ENCODE measurements around the gene BIRC7. TPM values are rescaled to one million over a fixed set of nuclear protein-coding genes. Genes with fewer than 3 reads are reported as not detected.

BIRC7 gene
- total RNA-seq, 1 donor from 2014 or later, result not detected

GRCh38 chr20:63262836-63263235 is 27.1 kb downstream of the BIRC7 start:
- intact Hi-C loops (cut with micrococcal nuclease), result no loop called here
- Mint-ChIP-seq H3K4me3 (no peak overlapping the region), H3K36me3 (ENCODE audit: low read depth) (no peaks in the 10 kb centered on the region), H3K27ac (no peak overlapping the region), H3K27me3 (peaks cover 12% of the 10 kb centered on the region), H3K9me3 (no peaks in the 10 kb centered on the region), H3K4me1 (peaks cover 2% of the 10 kb centered on the region)
- no peak for DNase-seq

- H3K4me1 Mint-ChIP-seq, result peaks cover 2% of the 10 kb centered on the region
- no peak overlapping the region for H3K27ac Mint-ChIP-seq
- no peaks in the 10 kb centered on the region for H3K9me3 Mint-ChIP-seq
- no peaks in the 10 kb centered on the region for H3K36me3 Mint-ChIP-seq (ENCODE audit: low read depth)
- intact Hi-C loops (cut with micrococcal nuclease), result no loop called here
- no peak for DNase-seq
- H3K27me3 Mint-ChIP-seq, result peaks cover 12% of the 10 kb centered on the region
- H3K4me3 Mint-ChIP-seq, result no peak overlapping the region
Measured at GRCh38 chr20:63264000-63264399, 28.3 kb downstream of the BIRC7 start.

DNA sequence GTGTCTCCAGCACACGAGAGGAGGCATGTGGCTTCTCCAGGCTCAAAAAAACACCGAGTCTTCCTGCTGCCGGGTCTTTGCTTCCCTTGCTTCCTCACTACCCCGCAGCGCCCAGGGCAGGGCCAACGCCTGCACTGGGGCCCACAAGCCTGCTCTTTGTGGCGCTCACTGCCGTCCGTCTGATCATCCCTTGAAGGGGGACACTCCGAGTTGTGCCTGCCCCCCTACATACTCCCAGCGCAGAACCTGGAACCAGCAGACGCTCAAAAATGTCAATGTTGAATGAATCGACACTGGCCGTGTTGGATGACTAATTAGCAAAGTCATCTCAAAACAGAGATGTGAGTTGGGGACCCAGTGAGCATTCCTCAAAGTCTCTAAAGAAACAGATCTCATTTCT is 28.8 kb downstream of the BIRC7 start:
- no peaks in the 10 kb centered on the region for H3K36me3 Mint-ChIP-seq (ENCODE audit: low read depth)
- no peaks in the 10 kb centered on the region for H3K9me3 Mint-ChIP-seq
- H3K4me3 Mint-ChIP-seq, result no peak overlapping the region
- intact Hi-C loops (cut with micrococcal nuclease), result no loop called here
- peaks cover 2% of the 10 kb centered on the region for H3K4me1 Mint-ChIP-seq
- H3K27ac Mint-ChIP-seq, result no peak overlapping the region
- H3K27me3 Mint-ChIP-seq, result peaks cover 12% of the 10 kb centered on the region
- no peak for DNase-seq

- Mint-ChIP-seq H3K36me3 (ENCODE audit: low read depth) (no peaks in the 10 kb centered on the region), H3K27ac (no peak overlapping the region), H3K4me1 (peaks cover 4% of the 10 kb centered on the region), H3K27me3 (peaks cover 13% of the 10 kb centered on the region), H3K9me3 (no peaks in the 10 kb centered on the region), H3K4me3 (no peak overlapping the region)
- no peak for DNase-seq
- intact Hi-C loops (cut with micrococcal nuclease), result no loop called here
Measured at GRCh38 chr20:63265891-63266515, 30.3 kb downstream of the BIRC7 start.

DNA sequence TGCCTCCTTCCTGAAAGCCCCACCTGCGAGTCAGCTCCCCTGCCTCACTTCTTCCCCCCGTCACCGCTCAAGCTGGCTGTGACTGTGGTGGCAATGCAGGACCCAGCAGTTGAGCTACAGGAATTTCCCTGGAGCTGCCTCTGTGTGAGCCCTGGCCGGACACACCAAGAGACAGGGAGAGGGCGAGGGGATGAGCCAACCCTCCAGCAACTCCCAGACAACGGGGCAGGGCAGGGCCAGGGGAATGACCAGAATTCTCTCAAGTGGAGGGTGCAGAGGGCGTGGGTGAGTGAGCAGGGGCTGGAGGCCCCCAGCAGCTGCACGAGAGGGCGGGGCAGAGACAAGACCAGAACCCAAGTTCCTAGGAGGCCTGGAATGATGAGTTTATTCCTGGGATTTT is 32.0 kb downstream of the BIRC7 start:
- no peaks in the 10 kb centered on the region for H3K36me3 Mint-ChIP-seq (ENCODE audit: low read depth)
- peaks cover 12% of the 10 kb centered on the region for H3K27me3 Mint-ChIP-seq
- H3K4me1 Mint-ChIP-seq, result peaks cover 10% of the 10 kb centered on the region
- no peak overlapping the region for H3K4me3 Mint-ChIP-seq
- no peaks in the 10 kb centered on the region for H3K9me3 Mint-ChIP-seq
- H3K27ac Mint-ChIP-seq, result no peak overlapping the region
- no peak for DNase-seq
- intact Hi-C loops (cut with micrococcal nuclease), result no loop called here

DNA sequence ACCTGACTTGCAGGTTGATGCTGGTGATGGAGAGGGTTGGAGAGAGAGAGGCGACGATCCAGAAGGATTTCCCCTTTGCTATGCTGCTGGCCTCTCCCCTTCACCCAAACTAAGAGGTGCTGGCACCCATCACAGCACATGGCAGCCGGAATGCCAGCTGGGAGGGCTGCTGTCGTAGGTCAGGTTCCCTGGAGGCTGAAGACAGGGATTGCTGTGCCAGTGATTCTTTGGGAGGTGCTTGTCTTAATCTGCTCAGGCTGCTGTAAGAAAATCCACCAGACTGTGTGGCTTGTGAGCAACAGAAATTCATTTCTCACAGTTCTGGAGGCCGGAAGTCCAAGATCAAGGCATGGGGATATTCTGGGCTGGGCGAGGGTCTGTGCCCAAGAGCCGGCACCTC is 32.6 kb downstream of the BIRC7 start:
- intact Hi-C loops (cut with micrococcal nuclease), result no loop called here
- Mint-ChIP-seq H3K27ac (no peak overlapping the region), H3K36me3 (ENCODE audit: low read depth) (no peaks in the 10 kb centered on the region), H3K4me1 (peaks cover 10% of the 10 kb centered on the region), H3K9me3 (no peaks in the 10 kb centered on the region), H3K4me3 (no peak overlapping the region), H3K27me3 (peaks cover 10% of the 10 kb centered on the region)
- DNase-seq, result no peak

DNA sequence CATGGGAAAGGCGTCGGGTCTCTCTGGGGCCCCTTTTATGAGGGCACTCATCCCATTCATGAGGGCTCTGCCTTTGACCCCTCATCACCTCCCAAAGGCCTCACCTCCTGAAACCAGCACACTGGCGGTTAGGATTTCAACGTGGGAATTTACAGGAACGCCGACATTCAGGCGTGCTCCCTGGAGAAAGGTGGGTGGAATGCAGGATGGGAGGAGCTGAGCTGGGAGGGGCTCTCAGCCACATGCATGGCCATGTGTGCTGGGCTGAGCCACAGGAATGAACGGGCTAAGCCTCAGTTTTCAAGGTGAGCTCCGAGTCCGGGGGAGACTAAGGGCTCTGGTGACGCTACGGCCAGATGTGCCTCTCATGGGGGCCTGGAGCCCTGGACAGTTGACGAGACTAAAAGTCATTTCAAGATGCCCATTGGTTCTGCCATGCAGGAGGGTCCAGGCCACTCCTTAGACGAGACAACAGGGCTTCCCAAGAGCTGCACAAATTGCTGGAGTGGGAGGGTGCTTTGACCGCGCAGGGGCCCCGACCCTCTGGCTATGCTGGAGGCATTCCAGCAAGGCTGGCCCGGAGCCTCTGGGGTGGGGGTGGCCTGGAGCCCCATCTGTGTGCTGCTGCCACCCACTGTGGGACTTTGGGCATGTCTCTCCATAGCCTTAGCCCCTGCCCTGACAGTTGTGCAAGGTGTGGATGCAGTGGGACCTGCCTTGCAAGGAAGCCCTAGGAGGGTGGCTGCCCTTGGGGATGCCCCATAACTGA is 33.1 kb downstream of the BIRC7 start:
- Mint-ChIP-seq H3K9me3 (no peaks in the 10 kb centered on the region), H3K27ac (no peak overlapping the region), H3K4me3 (no peak overlapping the region), H3K36me3 (ENCODE audit: low read depth) (peaks cover 1% of the 10 kb centered on the region), H3K27me3 (peaks cover 10% of the 10 kb centered on the region), H3K4me1 (peaks cover 14% of the 10 kb centered on the region)
- intact Hi-C loops (cut with micrococcal nuclease), result no loop called here
- DNase-seq, result no peak

- no peak overlapping the region for H3K27ac Mint-ChIP-seq
- H3K4me1 Mint-ChIP-seq, result peaks cover 17% of the 10 kb centered on the region
Measured at GRCh38 chr20:63269724-63270123, 34.0 kb downstream of the BIRC7 start.

DNA sequence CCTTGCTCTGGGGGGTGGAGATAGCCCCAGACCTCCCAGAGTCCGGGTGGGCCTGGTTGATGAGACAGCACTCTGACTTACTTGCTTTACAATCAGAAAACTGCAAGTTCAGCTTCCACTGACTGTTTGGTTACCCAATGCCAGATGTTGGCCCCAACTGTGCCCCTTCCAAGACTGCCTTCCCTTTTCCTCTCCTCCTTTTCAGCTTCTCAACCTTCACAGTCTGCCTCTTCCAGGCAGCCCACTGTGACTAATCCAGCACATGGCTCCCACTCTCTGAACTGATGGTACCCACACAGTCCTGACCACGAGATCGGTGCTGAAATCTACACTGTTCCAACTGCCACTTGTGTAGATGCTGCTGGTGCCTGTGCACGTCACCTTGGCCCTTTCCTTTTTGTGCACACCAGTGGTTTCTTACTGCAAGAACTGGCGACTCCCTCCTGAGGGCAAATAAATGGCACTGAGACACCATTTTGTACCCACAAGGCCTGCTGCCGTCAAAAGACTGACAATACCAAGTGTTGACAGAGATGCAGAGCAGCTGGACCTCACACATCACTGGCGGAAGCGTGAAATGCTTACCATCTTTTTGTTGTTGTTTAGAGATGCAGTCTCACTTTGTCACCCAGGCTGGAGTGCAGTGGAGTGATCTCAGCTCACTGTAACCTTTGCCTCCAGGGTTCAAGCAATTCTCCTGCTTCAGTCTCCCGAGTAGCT is 35.1 kb downstream of the BIRC7 start:
- intact Hi-C loops (cut with micrococcal nuclease), result loop anchor here (5.0 kb wide), 1 partner anchor 687 kb away; the partner anchor contains the start of gene UCKL1
- Mint-ChIP-seq H3K27me3 (peaks cover 8% of the 10 kb centered on the region), H3K4me1 (peaks cover 19% of the 10 kb centered on the region), H3K9me3 (no peaks in the 10 kb centered on the region), H3K36me3 (ENCODE audit: low read depth) (peaks cover 4% of the 10 kb centered on the region), H3K27ac (no peak overlapping the region), H3K4me3 (peak overlapping the region; percentile 52)
- no peak for DNase-seq

More at GRCh38 chr20:63269724-63270123, 34.0 kb downstream of the BIRC7 start:
- Mint-ChIP-seq H3K9me3 (no peaks in the 10 kb centered on the region), H3K4me3 (no peak overlapping the region), H3K36me3 (ENCODE audit: low read depth) (peaks cover 1% of the 10 kb centered on the region), H3K27me3 (peaks cover 8% of the 10 kb centered on the region)
- intact Hi-C loops (cut with micrococcal nuclease), result loop anchor here (5.0 kb wide), 1 partner anchor 688 kb away; the partner anchor contains the start of gene UCKL1
- no peak for DNase-seq

DNA sequence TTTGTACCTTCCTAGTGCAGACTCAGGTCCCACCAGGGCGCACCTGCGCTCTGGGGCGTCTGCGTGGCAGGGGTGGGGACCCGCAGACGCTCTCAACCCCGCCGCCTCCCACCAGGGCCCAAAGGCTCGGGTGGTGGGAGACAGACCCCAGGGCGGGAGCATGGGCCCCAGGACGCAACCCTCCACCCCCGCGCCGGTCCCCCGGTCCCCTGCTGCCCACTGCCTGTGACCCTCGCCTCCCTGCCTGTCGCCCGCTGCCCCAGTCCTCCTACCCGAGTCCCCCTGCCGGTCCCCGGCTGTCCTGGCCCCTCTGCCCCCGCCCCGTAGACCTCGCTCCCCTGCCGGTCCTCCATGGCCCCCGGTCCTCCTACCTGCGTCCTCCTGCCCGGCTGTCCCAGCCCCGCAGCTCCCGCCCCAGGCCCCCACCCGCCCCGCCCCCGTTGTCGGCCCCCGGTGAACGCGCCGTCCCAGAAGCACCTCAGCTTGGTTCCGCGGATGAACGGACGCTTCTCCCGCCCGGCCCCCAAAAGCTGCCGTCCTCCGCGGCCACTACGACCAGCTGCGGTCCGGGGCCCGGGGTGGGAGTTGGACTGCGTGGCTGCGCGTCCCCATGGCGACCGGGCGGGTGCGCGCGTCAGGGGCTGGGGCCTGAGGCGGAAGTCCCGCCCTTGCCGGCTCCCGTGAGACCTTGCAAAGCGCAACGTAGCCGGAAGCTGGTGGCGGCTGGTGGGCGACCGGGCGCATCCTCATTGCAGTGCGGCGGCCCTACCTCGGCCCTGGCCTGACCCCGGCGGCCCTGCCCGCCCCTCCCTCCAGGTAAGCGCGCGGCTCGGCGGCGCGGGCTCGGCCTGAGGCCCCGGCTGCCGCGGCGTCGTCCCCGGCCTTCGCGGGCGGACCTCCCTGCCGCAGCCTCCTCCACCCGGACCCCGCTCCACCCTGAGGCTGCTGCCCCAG is 36.7 kb downstream of the BIRC7 start, which contains the start of gene ARFGAP1:
Gene ARFGAP1 (plus strand): TSS at position 709 of the 954 bp plus-strand sequence. CDS start 2,768 bp downstream, outside the sequence.
- intact Hi-C loops (cut with micrococcal nuclease), result loop anchor here (1.0 to 5.0 kb wide), 2 partner anchors 56 to 685 kb away; partner anchors contain the start of genes UCKL1 and YTHDF1
- Mint-ChIP-seq H3K27me3 (peaks cover 8% of the 10 kb centered on the region), H3K9me3 (no peaks in the 10 kb centered on the region), H3K4me3 (peak within 1 kb of the TSS; percentile 93), H3K36me3 (ENCODE audit: low read depth) (peaks cover 11% of the 10 kb centered on the region), H3K27ac (peak within 1 kb of the TSS; percentile 89), H3K4me1 (peaks cover 19% of the 10 kb centered on the region)
- DNase-seq, result peak; percentile 97

DNA sequence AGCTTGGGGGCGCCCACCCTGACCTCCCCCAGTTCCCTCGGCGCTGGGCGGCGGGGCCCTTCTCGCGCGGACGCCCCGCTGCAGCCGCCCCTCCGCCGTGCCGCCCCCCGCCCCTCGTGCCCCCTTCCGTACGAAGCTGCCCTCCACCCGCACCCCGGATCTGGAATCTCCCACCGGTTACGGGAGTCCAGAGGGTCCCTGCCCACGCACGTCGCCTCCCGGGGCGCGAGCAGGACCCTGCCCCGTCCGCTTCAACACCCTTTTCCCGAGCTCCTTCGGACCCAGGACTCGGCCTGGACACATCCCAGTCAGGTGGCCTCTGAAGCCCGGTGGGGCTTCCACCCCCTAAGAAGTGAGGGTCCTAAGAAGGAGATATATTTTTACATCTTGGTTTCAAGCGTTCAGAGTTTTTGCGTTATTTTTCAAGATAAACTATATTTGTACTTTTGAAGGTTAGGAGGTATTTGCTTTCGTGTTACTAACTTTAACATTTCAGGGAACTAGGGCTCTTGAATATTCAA is 37.4 kb downstream of the BIRC7 start:
- intact Hi-C loops (cut with micrococcal nuclease), result loop anchor here (5.0 kb wide), 1 partner anchor 684 kb away; the partner anchor contains the start of gene UCKL1
- Mint-ChIP-seq H3K4me1 (peaks cover 19% of the 10 kb centered on the region), H3K4me3 (peak overlapping the region; percentile 93), H3K9me3 (no peaks in the 10 kb centered on the region), H3K27ac (peak overlapping the region; percentile 89), H3K27me3 (peaks cover 8% of the 10 kb centered on the region), H3K36me3 (ENCODE audit: low read depth) (peaks cover 13% of the 10 kb centered on the region)
- no peak for DNase-seq

DNA sequence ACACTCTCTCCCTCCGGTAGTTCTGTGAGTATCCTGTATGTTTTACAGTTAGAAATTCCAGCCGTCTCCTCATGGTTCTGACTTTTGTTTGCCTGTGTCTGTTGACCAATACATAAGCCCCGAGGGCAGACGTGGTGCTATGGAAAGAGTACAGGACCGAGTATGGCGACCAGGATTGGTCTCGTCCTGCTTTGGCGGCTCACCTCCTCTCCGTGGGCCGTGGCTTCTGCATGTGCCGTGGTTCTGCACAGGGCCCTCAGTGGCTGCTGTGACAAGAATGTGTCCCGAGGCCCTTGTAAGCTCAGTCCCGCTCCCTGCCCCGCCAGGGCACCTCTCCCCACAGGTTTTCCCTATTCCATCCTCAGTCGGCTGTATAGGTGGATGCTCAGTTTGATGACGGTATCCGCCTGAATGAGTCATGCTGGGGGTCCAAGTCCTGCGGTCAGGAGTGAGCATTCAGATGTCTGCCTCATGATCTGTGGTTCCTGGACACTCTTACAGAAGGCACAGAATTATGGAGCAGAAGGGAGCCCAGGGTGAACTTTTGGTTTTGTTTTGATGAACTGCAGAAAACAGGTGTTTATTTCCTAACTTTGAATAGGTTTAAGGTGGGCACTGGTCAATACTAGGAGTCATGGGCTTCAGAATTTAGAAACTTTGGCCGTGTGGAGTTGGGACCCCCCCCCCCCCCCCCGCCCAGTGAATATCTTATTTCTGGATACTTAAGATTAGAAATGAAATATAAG is 38.1 kb downstream of the BIRC7 start:
- DNase-seq, result peak; percentile 61
- peak overlapping the region; percentile 89 for H3K27ac Mint-ChIP-seq
- peaks cover 15% of the 10 kb centered on the region for H3K36me3 Mint-ChIP-seq (ENCODE audit: low read depth)
- peak overlapping the region; percentile 93 for H3K4me3 Mint-ChIP-seq
- H3K4me1 Mint-ChIP-seq, result peaks cover 19% of the 10 kb centered on the region
- peaks cover 8% of the 10 kb centered on the region for H3K27me3 Mint-ChIP-seq
- intact Hi-C loops (cut with micrococcal nuclease), result loop anchor here (5.0 kb wide), 1 partner anchor 683 kb away; the partner anchor contains the start of gene UCKL1
- no peaks in the 10 kb centered on the region for H3K9me3 Mint-ChIP-seq
